GM19351 (cell line): ENCODE data around the gene CD9.
A peak's percentile ranks its signal among the peaks of the same experiment; 100 is the strongest.
"Not testable (repeated sequence)": the region's sequence is repeated elsewhere in the genome, so short reads cannot be mapped to it uniquely, and the experiment has no call there.

Experiments
- ATAC-seq: cut with Tn5 transposase; IDR thresholded peaks from one replicate; pipeline ENCODE4 v1.9.1; 2021; ENCODE audit warnings: mild to moderate bottlenecking, moderate library complexity; ENCODE audit not compliant: unreplicated experiment

The CD9 gene, protein sequence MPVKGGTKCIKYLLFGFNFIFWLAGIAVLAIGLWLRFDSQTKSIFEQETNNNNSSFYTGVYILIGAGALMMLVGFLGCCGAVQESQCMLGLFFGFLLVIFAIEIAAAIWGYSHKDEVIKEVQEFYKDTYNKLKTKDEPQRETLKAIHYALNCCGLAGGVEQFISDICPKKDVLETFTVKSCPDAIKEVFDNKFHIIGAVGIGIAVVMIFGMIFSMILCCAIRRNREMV

DNA sequence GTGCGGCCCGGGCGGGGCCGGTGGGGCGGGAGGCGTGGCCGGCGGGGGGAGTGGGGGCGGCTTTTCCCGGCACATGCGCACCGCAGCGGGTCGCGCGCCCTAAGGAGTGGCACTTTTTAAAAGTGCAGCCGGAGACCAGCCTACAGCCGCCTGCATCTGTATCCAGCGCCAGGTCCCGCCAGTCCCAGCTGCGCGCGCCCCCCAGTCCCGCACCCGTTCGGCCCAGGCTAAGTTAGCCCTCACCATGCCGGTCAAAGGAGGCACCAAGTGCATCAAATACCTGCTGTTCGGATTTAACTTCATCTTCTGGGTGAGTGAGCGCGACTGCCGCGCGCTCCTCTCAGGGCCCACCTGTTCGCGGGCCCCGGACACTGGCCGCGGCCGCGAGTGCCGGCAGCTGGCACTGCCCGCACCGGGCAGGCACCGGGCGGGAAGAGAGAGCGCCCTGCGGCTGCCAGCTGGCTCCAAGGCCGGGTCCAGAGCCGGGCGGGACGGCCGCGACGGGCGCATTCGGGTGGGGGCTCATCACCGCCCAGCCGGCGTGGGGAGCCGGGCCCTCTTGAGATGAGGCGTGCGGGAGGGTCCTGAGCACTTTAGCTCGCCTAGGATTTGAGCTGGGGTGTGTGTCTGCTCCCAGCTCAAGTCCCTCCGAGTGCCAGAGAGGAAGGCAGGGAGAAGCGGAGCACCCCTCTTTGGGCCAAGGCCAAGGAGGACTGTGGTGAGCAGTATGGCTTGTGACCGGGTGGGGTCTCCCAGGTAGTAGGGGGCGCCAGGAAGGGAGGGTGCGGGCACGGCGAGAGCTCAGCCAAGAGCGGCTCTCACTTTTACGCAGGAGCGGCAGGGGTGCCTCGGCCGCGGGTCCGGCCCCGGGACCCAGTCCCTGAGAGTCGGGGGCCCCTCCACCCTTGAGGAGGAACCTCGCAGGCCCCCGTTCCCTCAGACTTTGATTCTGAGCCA, at the start of gene CD9:
TSS of gene CD9 (plus strand) at position 145 of the 957 bp plus-strand sequence. CDS start at position 245, 100 bp downstream.
- ATAC-seq, result no peak

DNA sequence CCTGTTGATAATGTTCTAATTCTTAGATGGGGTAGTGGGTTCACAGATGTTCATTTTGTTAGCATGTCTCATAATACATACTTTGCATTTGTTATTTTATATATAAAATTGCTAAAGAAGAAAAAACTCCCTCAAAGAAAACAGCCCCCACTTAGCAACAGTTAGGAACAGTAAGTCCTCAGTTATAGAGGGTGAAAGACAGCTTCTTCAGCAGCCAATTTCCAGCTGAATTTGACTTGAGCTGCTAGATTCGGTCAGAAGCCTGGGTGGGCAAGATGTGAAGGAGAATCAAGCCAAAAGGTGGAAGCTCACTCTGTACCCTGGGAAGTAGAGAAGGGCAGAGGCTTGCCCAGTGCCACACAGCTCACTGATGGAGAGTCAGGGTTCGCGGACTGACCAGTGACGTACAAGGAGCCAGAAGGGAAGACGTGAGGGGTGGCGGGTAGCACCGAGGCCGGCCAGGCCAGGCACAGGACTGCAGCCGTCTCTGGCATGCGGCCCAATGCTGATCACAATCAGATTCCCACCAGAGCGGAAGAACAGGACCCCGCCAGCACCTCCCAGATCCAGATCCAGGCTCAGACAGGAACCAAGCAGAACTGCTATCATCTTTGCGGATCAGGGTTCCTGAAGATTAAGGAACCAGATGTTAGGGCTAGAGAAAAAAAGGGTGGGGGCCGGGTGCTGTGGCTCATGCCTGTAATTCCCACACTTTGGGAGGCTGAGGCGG, 45.3 kb upstream of the CD9 start:
- ATAC-seq, result no peak

DNA sequence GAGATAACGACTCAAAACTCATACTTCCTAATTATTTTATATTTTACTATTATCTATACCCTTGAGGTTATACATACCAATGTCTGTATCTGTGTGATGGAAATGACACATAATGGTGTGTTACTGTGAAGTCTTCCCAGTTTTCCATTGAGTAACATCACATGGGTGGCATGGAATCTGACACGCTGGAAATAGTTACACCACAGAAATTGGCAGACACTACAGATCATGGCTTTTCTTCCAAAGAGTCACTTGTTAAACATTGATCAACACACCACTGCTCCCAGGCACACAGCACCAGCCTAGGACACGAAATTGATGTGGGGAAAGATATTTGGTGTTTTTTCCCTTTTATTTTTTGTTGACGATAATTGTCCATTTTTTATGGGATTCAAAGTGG, 42.7 kb upstream of the CD9 start:
- ATAC-seq, result no peak

DNA sequence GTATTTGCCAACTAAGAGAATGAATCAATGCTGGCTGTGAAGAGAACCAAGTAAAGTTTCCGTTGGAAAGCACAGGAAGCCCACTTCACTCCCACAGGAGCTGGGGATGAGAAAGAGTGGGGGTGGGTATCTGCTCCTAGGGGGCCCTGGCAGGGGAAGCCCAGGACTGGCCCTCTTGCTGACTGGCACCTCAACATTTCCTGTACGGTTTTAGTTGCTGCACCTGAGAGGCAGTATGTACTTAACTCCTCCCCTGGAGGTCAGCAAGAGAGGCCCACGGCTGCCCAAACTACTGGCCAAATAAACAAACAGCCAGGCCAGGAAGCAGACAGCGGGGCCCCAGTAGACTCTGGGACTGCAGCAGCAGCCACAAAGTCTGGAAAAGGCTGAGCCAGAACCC, 41.9 kb upstream of the CD9 start:
- no peak for ATAC-seq

DNA sequence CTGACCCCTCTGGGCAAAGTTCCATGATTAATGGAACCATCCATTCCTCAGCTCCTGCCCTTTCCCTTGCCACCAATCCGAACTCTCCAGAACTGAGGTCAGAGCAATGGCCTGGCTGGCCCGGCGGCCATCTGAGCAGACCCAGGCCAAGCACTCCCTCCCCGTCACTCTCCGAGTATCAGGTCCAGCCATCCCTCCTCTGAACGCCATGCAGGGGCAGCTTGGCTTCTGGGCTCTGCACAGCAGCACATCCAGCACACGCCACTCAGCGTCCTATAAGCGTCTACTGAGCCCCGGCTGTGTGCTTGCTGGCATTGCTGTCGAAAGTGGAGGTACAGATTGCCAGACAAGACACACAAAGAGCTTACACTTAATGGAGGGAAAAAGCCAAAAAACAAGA, 41.5 kb upstream of the CD9 start:
- ATAC-seq, result no peak

DNA sequence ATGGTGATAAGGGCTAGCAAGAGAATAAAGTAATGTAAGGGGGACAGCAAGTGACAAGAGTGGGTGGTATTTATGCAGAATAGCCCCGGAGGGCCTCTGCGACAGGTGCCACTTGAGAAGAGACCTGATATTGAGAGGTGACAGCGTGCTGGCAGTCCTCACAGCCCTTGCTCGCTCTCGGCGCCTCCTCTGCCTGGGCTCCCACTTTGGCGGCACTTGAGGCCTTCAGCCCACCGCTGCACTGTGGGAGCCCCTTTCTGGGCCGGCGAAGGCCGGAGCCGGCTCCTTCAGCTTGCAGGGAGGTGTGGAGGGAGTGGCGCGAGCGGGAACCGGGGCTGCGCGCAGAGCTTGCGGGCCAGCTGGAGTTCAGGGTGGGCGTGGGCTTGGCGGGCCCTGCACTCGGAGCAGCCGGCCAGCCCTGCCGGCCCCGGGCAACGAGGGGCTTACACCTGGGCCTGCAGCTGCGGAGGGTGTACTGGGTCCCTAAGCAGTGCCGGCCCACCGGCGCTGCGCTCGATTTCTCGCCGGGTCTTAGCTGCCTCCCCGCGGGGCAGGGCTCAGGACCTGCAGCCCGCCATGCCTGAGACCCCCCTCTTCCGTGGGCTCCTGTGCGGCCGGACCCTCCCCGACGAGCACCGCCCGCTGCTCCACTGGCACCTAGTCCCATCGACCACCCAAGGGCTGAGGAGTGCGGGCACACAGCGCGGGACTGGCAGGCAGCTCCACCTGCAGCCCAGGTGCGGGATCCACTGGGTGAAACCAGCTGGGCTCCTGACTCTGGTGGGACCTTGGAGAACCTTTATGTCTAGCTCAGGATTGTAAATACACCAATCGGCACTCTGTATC, 40.8 kb upstream of the CD9 start:
- ATAC-seq, result not testable (repeated sequence)

DNA sequence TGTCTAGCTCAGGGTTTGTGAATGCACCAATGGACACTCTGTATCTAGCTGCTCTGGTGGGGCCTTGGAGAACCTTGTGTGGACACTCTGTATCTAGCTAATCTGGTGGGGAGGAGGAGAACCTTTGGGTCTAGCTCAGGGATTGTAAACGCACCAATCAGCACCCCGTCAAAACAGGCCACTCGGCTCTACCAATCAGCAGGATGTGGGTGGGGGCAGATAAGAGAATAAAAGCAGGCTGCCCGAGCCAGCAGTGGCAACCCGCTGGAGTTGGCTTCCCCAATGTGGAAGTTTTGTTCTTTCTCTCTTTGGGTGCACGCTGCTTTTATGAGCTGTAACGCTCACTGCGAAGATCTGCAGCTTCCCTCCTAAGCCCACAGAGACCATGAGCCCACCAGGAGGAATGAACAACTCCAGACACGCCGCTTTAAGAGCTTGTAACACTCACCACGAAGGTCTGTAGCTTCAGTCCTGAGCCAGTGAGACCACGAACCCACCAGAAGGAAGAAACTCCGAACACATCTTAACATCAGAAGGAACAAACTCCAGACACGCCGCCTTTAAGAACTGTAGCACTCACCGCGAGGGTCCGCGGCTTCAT, 40.1 kb upstream of the CD9 start:
- not testable (repeated sequence) for ATAC-seq

DNA sequence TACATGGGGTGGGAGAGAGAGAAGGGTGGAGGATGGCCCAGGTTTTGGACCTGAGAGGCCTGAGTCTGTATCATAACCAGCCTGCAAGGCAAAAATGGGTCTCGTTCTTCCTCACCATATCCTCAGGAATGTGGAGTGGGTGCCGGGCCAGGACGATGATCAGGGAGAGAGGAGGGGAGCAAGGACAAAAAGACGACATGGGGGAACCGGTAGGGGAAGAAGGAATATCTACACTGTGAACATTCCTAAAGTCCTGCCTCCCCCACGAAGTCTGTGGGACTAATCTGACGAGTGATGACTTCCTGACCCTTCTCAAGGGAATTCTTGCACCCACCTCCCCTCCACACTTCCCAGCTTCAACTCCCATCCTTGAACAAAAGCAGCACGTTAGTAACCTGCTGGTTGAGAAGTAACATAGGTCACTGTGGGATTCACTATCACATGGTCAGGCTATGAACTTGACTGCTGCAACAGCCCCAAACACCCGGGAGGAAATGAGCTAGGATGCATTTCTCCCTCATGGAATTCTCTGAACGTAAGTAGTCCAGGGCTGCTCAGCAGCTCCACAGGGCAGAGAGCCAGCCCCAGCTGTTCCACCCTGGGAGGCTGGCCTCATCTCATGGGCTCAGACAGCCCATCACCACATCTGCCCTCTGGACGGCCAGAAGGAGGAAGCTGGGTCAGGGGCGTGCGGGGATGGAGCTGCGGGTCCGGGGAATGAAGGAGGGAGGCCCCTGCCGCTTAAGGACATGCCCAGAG, 38.9 kb upstream of the CD9 start:
- ATAC-seq, result no peak

DNA sequence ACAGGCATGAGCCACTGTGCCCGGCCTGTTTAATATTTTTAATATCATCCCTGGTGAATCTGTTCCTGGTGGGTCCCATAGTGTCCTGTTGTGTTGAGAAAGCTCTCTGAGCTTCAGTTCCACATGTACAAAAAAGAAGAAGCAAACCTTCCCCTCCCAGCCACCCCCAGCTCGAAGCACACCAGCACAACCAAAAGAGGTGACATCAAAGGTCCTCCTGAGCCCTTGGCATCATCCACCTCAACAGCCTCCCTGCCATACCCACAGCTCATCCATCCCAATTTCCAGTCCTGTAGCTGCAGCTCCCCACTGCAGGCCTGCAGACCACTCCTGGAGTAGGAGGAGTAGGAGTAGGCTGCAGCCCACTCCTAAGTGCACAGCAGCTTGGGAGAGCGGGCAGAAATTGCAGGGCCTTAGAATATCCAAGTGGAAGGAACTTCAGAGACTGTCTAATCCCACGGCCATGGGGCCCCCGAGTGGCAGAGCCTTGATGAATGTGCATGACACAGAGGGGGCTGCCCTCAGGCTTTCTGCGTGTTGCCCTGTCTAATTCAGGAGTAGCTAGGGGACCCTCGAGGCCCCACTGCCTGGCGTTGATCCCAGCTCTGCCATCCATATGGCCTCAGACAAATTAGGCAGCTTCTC, 36.7 kb upstream of the CD9 start:
- no peak for ATAC-seq

DNA sequence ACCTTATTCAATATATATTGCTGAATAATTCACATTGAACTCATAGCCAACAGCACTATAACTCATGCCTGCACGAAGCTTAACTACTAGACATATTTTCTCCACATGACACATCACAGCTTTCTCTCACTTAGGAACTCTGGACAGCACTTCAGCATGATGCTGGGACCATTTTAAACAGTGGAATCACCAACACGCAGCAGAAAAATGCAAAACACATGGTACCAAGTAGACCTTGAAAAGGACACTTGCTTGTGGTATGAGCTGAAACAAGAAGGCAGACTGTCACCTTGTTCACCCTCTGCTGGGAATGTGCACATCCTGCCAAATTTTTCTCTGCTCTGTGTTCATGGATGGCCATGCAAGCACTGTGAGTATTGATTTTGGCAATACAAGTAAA, 34.8 kb upstream of the CD9 start:
- no peak for ATAC-seq

DNA sequence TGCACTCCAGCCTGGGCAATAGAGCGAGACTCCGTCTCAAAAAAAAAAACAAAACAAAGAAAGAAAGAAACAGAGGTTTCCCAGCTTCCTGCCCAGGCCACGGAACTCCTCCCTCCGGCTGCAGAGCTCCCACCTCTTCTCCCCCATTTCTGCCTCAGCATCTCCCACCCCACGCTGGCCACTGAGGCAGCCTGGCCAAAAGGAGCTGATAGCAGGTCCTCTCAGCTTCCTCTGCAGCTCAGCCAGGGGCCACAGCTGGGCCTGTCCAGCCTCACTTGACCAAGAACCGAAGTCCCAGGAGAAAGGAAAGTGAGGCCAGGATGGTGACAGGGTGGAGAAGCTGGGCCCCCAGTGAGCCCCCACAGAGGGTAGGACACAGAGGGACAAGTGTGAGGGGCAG, 33.4 kb upstream of the CD9 start:
- ATAC-seq, result no peak

DNA sequence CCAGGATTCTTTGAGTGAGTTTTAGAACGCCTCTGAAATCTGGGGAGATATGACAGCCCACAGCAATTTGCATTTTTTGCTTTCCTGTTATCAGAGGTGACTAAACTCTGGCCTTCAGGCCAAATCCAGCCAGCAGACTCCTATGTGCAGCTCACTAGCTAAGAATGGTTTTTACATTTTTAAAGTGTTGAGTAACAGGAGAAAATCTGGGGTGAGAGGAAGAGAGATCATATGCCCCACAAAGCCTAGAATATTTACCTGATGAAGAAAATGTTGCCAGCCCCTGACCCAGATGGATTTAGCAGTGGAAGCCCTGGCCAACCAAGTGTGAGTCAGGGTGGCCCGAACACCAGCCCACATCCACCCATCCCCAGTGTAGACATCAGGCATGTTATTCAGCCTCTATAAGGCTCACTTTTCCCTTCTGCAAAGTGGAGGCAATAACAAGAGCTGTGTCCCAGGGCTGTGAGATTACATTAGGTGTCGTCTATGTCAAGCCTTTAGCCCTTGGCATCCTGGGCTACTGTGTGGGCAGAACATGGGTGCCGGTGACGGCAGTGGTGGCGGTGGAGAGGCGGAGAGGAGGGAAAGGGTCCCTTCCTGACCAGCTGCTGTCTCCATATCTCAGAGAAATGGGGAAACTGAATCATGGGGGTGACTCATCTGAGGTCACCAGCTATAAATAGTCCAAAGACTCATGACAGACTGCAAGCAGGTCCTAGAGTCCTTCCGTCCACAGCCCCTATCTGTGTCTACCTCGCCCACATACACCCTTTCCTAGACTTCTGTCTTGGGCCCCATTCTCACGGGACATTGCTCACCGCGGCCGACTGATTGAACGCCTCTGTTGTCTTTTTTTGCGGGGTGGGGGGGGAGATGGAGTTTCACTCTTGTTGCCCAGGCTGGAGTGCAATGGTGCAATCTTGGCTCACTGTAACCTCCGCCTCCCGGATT, 32.6 kb upstream of the CD9 start:
- peak; percentile 85 for ATAC-seq

DNA sequence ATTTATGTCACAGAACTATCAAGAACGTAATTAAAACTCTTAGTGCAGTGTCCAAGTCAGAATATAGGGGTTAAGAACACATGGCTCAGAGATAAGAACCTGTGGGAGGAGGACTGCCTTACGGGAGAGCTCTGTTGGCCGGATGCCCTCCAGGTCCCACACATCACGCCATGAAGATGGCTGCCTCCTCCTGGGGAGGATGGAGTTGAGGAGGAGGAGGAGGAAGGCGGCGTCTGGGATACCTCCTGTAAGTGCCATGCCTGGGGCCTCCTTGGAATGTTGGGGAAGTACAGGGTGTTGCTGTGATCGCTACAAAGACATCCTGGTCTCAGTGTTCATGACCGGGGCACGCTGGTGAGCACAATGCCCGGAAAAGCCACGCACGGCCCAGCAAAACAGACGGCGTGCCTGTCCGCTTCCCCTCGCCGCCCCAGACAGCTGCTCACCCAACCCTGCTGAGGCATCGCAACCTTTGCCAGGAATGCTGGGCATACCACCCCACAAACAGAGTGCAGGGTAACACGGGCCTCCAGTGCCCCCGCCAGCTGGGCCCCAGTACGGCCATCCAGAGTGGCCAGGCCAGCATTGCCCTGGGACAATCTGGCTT, 28.7 kb upstream of the CD9 start:
- ATAC-seq, result no peak

DNA sequence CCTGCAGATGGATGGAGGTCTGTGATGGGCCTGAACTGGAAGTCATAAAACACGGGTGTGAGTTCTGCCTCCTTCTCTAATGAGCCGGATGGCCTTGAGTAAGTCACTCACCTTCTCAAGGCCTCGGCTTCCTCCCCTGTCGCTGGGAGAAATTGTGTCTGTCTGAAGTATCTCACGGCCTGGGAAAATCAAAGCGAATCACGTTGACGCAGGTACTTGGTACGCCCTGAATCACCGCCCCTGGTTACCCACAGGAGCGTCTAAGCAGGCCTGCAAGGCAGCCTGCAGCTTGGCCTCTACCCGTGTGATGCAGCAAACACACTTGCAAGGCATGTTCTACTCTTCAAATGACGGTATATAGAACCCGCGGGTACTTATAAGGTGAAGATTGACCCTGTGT, 28.1 kb upstream of the CD9 start:
- no peak for ATAC-seq

DNA sequence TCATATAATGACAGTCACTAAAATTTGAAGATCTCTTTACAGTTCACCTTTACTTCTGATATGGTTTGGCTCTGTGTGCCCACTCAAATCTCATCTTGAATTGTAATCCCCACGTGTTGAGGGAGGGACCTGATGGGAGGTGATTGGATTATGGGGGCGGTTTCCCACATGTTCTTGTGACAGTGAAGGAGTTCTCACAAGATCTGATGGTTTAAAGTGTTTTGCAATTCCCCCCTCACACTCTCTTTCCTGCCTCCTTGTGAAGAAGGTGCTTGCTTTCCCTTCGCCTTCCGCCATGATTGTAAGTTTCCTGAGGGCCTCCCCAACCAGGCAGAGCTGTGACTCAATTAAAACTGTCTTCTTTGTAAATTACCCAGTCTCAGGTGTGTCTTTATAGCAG, 27.3 kb upstream of the CD9 start:
- no peak for ATAC-seq

DNA sequence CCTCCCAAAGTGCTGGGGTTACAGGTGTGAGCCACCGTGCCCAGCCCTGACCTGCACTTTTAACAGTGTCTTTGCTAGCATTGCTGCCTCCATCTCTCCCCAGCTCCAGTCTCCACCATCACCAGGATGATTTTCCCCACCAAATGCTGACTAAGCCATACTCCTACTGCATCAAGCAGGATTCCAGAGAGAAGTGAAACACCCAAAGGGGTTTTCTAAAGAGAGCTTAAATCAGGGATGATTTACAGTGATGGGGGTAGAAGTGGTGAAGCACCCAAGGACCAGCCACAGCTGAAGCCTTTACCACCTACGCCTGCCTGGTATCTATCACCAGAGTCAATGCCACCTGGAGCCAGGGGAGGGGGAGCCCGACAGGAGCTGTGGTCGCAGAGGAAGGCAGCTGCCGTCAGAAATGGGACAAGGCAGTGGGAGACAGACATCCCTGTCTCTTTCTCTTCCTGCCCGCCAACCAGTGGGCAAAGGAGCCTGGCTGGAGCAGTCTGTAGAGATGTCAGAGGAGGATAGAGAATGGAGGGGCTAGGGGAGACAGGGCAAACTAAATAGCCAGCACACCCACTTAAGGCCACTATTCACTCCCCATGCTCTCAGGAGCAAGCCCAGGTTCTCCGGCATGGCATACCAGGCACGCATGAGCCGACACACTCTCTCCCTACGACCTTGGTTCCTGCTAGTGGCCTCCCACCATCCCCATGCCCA, 22.4 kb upstream of the CD9 start:
- ATAC-seq, result no peak
